Endothelial cell of umbilical vein (primary cell): Measurements from ENCODE around the gene APLP2. TPM values are rescaled to one million over a fixed set of nuclear protein-coding genes. Genes with fewer than 3 reads are reported as not detected.

ENCODE experiments used
- BruUV-seq: library from RNA; stranded (reverse); fragments of 400-500 nt; replicated peaks from 2 replicates; lab custom pipeline; 2021; lab: Mats Ljungman, UMichigan
- CTCF ChIA-PET: fragments of 300-600, 350-600 bp; sonication (Branson Sonifier 250); formaldehyde crosslinking; loops from one replicate; lab custom pipeline; 2021; ENCODE audit warnings: antibody characterized with exemption, inconsistent platforms; lab: Charles Lee
- POLR2A ChIA-PET: fragments of 300-600, 350-600 bp; sonication (Branson Sonifier 250); formaldehyde crosslinking; loops from one replicate; lab custom pipeline; 2021; ENCODE audit warnings: antibody characterized with exemption, inconsistent platforms; lab: Charles Lee
- DNase-seq: peaks from one replicate; pipeline ENCODE4 v3.0.0-alpha.2; 2011; ENCODE audit warnings: low read depth, low spot score
- FAIRE-seq: peaks from 2 replicates; lab custom pipeline; 2011; peaks lifted over from hg19 to GRCh38; lab: Jason Lieb, UNC
- H2AFZ ChIP-seq: 2 replicates; pipeline ENCODE4 v1.6.0; 2012; ENCODE audit warnings: low read depth, low read length, control low read depth, inconsistent platforms
- H3K27ac ChIP-seq: 2 replicates; pipeline ENCODE4 v1.5.1; 2011; ENCODE audit warnings: low read depth, mild to moderate bottlenecking, control low read depth, low read length, moderate library complexity; ENCODE audit not compliant: insufficient read depth
- H3K27me3 ChIP-seq, 2 experiments: 2 replicates each; pipeline versions ENCODE4 v1.6.0 to v1.6.1; 2011; ENCODE audit warnings: low read length in 2 of 2, mixed read lengths in 1 of 2; ENCODE audit not compliant: control insufficient read depth in 2 of 2, insufficient read depth in 2 of 2
- H3K36me3 ChIP-seq, 2 experiments: 2 replicates in 1 of 2; 3 replicates in 1 of 2; pipeline ENCODE4 v1.5.1; 2011; ENCODE audit warnings: low read length in 2 of 2, mild to moderate bottlenecking in 1 of 2, moderate library complexity in 1 of 2; ENCODE audit not compliant: control insufficient read depth in 2 of 2, insufficient read depth in 2 of 2; ENCODE audit errors: extremely low read depth in 1 of 2
- H3K4me1 ChIP-seq: 3 replicates; pipeline ENCODE4 v1.5.1; 2011; ENCODE audit warnings: mild to moderate bottlenecking, low read length; ENCODE audit not compliant: control insufficient read depth, insufficient read depth; ENCODE audit errors: extremely low read depth
- H3K4me2 ChIP-seq: 2 replicates; pipeline ENCODE4 v1.6.1; 2011; ENCODE audit warnings: low read length, control low read depth, mixed read lengths; ENCODE audit not compliant: insufficient read depth
- H3K4me3 ChIP-seq, 3 experiments: fragments of 200-600 bp in 1 of 3; sonication (generic), shearing (Covaris generic) in 1 of 3; replicated peaks in 1 of 3; 2 replicates each; pipeline ENCODE4 v1.5.1; 2011 to 2016; ENCODE audit warnings: control low read depth in 3 of 3, low read length in 3 of 3, mild to moderate bottlenecking in 2 of 3, inconsistent platforms in 1 of 3, low read depth in 1 of 3, moderate library complexity in 1 of 3; ENCODE audit not compliant: insufficient read depth in 1 of 3
- H3K79me2 ChIP-seq: 2 replicates; pipeline ENCODE4 v1.6.0; 2012; ENCODE audit warnings: low read length, inconsistent platforms; ENCODE audit not compliant: control insufficient read depth, insufficient read depth
- H3K9ac ChIP-seq: replicated peaks from 2 replicates; pipeline ENCODE3; 2011; ENCODE audit warnings: low read length, control low read depth; ENCODE audit not compliant: insufficient read depth; ENCODE audit errors: extremely low read depth
- H3K9me1 ChIP-seq: replicated peaks from 3 replicates; pipeline ENCODE4 v1.6.0; 2011; ENCODE audit warnings: mild to moderate bottlenecking, low read length; ENCODE audit not compliant: control insufficient read depth, insufficient read depth; ENCODE audit errors: extremely low read depth
- H3K9me3 ChIP-seq: replicated peaks from 2 replicates; pipeline ENCODE4 v1.5.1; 2012; ENCODE audit warnings: low read length, inconsistent platforms; ENCODE audit not compliant: control insufficient read depth, insufficient read depth
- H4K20me1 ChIP-seq: replicated peaks from 2 replicates; pipeline ENCODE3; 2011; ENCODE audit warnings: mild to moderate bottlenecking, low read length; ENCODE audit not compliant: control insufficient read depth, insufficient read depth; ENCODE audit errors: extremely low read depth
- CTCF ChIP-seq, 2 donors: IDR thresholded peaks; 1 replicate in 1 of 2; 2 replicates in 1 of 2; pipeline ENCODE4 v1.5.1; 2011; ENCODE audit warnings: low read length in 2 of 2, mild to moderate bottlenecking in 2 of 2, moderate library complexity in 2 of 2, control low read depth in 1 of 2, inconsistent platforms in 1 of 2, low read depth in 1 of 2; ENCODE audit not compliant: insufficient read depth in 1 of 2; ENCODE audit errors: extremely low read depth in 1 of 2
- EZH2 ChIP-seq: IDR thresholded peaks from 2 replicates; pipeline ENCODE4 v1.6.1; 2012; ENCODE audit warnings: borderline replicate concordance, low read depth, mild to moderate bottlenecking, moderate library complexity, low read length, inconsistent platforms; ENCODE audit not compliant: severe bottlenecking
- FOS ChIP-seq: IDR thresholded peaks from 2 replicates; pipeline ENCODE4 v1.6.1; 2011; ENCODE audit warnings: mild to moderate bottlenecking, low read length, moderate library complexity, borderline replicate concordance; ENCODE audit not compliant: insufficient read depth
- GATA2 ChIP-seq: IDR thresholded peaks from 2 replicates; pipeline ENCODE4 v1.7.0; 2011; ENCODE audit warnings: low read depth, mild to moderate bottlenecking, moderate library complexity, mixed read lengths, low read length; ENCODE audit not compliant: insufficient read length, insufficient read depth
- JUN ChIP-seq: IDR thresholded peaks from 2 replicates; pipeline ENCODE4 v1.6.1; 2011; ENCODE audit warnings: borderline replicate concordance, low read depth; ENCODE audit not compliant: insufficient read length, insufficient read depth
- MAX ChIP-seq: IDR thresholded peaks from 2 replicates; pipeline ENCODE4 v1.6.1; 2011; ENCODE audit not compliant: insufficient read depth, insufficient read length
- MYC ChIP-seq: IDR thresholded peaks from one replicate; pipeline ENCODE4 v1.6.1; 2011; ENCODE audit warnings: mild to moderate bottlenecking, low read depth, low read length
- POLR2A ChIP-seq: IDR thresholded peaks from 2 replicates; pipeline ENCODE4 v1.6.1; 2012; ENCODE audit warnings: low read depth, mild to moderate bottlenecking, control low read depth, low read length
- POLR2AphosphoS5 ChIP-seq: IDR thresholded peaks from 2 replicates; pipeline ENCODE4 v1.6.1; 2012; ENCODE audit warnings: low read depth, mild to moderate bottlenecking, control low read depth, low read length, moderate library complexity; ENCODE audit not compliant: insufficient read depth
- dilution Hi-C: fragments of 300-500 bp; cut with MboI; formaldehyde crosslinking; loops from one replicate; pipeline ENCODE4 v1.15.0; 2019; ENCODE audit warnings: low sequenced_read_pairs; ENCODE audit not compliant: extremely low pct_ligation_motif_present
- intact Hi-C: fragments of 100-400 bp; cut with micrococcal nuclease; formaldehyde crosslinking; loops from one replicate; pipeline ENCODE4 v1.10.0; 2022
- polyA plus RNA-seq, 4 experiments: library from polyadenylated mRNA; depleted of rRNA in 3 of 4; stranded (reverse) in 3 of 4; unstranded in 1 of 4; fragments of >200 nt; gene quantifications; 2 replicates each; pipeline versions ENCODE4 v1.2.1 to v1.2.3, GENCODE V29; 2011 to 2012; ENCODE audit warnings: missing spikeins in 1 of 4
- total RNA-seq: library from RNA; stranded (reverse); gene quantifications from 2 replicates; pipeline ENCODE4 v1.2.3, GENCODE V29; 2021

APLP2 gene
- total and polyA plus RNA-seq, 2 donors (not counting 3 experiments of a cell fraction or from before 2014, with no cell fraction given): 493 to 543 TPM

GRCh38 chr11:130157101-130157500 is 87.4 kb downstream of the APLP2 start:
- H3K4me3 ChIP-seq: no peak overlapping the region
- no peaks in the 10 kb centered on the region for H3K9me3 ChIP-seq
- peaks cover 38% of the 10 kb centered on the region in 2 experiments for H3K27me3 ChIP-seq
- H3K9me1 ChIP-seq: no peaks in the 10 kb centered on the region
- no peak for FAIRE-seq
- intact Hi-C loops (no loop called here), dilution Hi-C loops (no loop called here)
- ChIA-PET CTCF (interaction anchor here (1.1 to 1.9 kb wide), 2 partner anchors 14 to 25 kb away, joined by 3 to 9 read pairs; no protein-coding TSS in a partner anchor), POLR2A (no interaction called here)
- H3K79me2 ChIP-seq: no peaks in the 10 kb centered on the region
- H3K36me3 ChIP-seq: no peaks in the 10 kb centered on the region
- TF ChIP-seq POLR2A: no peak
- TF ChIP-seq EZH2: no peak
- TF ChIP-seq FOS: no peak
- TF ChIP-seq CTCF (IDR thresholded peaks at IDR 0.05; ENCODE audit: extremely low read depth in 1 of 2, insufficient read depth in 1 of 2, low read depth in 1 of 2, low read length in 2 of 2): no peak
- no peak for TF ChIP-seq POLR2AphosphoS5
- no peak for TF ChIP-seq MAX
- no peak for TF ChIP-seq MYC
- TF ChIP-seq JUN: no peak
- no peak for TF ChIP-seq GATA2
- no peaks in the 10 kb centered on the region for H3K4me1 ChIP-seq
- H4K20me1 ChIP-seq: no peaks in the 10 kb centered on the region
- H3K27ac ChIP-seq: no peak overlapping the region
- H3K9ac ChIP-seq: no peak overlapping the region
- DNase-seq: no peak
- no peak overlapping the region for H3K4me2 ChIP-seq
- H2AFZ ChIP-seq: no peak overlapping the region
- no TSS peak for BruUV-seq
